Upper lobe of left lung (tissue), 6 donors: Measurements from ENCODE around the gene ATG4B. TPM values are rescaled to one million over a fixed set of nuclear protein-coding genes. Genes with fewer than 3 reads are reported as not detected.

Experiments
- ATAC-seq, 2 donors: fragments of 200-7000 bp; cut with Tn5 transposase; one replicate each; pipeline ENCODE4 v1.9.1; 2022; ENCODE audit warnings: mild to moderate bottlenecking in 2 of 2, moderate library complexity in 2 of 2; ENCODE audit not compliant: low FRiP score in 2 of 2
- DNase-seq, 2 donors: peaks; one replicate each; pipeline ENCODE4 v3.0.0-alpha.2; 2019 to 2020
- H3K27ac ChIP-seq, 4 donors: fragments of 200-600 bp; sonication (generic); one replicate each; pipeline ENCODE4 v1.5.1; 2016 to 2019
- H3K27me3 ChIP-seq, 4 donors: fragments of 200-600 bp; sonication (generic); one replicate each; pipeline ENCODE4 v1.5.1; 2017 to 2019
- H3K36me3 ChIP-seq, 4 donors: fragments of 200-600 bp; sonication (generic); one replicate each; pipeline ENCODE4 v1.5.1; 2016 to 2019
- H3K4me1 ChIP-seq, 4 donors: fragments of 200-600 bp; sonication (generic); one replicate each; pipeline ENCODE4 v1.5.1; 2018 to 2019
- H3K4me3 ChIP-seq, 4 donors: fragments of 200-600 bp; sonication (generic); one replicate each; pipeline ENCODE4 v1.5.1; 2017 to 2019; ENCODE audit warnings: mild to moderate bottlenecking in 2 of 4, moderate library complexity in 1 of 4
- H3K9me3 ChIP-seq, 4 donors: fragments of 200-600 bp; sonication (generic); one replicate each; pipeline ENCODE4 v1.5.1; 2018 to 2019
- EP300 ChIP-seq, 4 donors: sonication (generic); formaldehyde crosslinking; IDR thresholded peaks; one replicate each; pipeline ENCODE4 v1.5.1; 2017; ENCODE audit warnings: antibody characterized with exemption in 4 of 4, control low read depth in 2 of 4
- POLR2A ChIP-seq, 4 donors: fragments of 450-650 bp; IDR thresholded peaks; one replicate each; pipeline ENCODE4 v1.5.1; 2016 to 2017; ENCODE audit warnings: antibody characterized with exemption in 4 of 4, mild to moderate bottlenecking in 2 of 4
- POLR2AphosphoS5 ChIP-seq, 2 donors: sonication (generic); formaldehyde crosslinking; IDR thresholded peaks; one replicate each; pipeline ENCODE4 v1.5.1; 2017; ENCODE audit warnings: antibody characterized with exemption in 2 of 2
- WGBS, 2 donors: methylation state at CpG; one replicate each; pipeline ENCODE4 v1.1.5; 2017 to 2018; 5-methylcytosine and 5-hydroxymethylcytosine counted together
- total RNA-seq, 6 donors: library from RNA; depleted of rRNA in 4 of 6; stranded (reverse); fragments of >200 nt in 4 of 6; gene quantifications; one replicate each; pipeline versions ENCODE4 v1.1.0 to v1.2.1, GENCODE V29; 2016 to 2021
- TF ChIP-seq, protein P1 (sequence below), 6 experiments: fragments of 450-650 bp in 4 of 6; fragments of 200-600 bp in 2 of 6; sonication (generic) in 2 of 6; IDR thresholded peaks; one replicate each; pipeline ENCODE4 v1.5.1; 2016 to 2019; ENCODE audit warnings: antibody characterized with exemption in 6 of 6
- donor health status: DM: no; HTN: no; CAD: no; lungs with moderate emphysema.
- donor health status: DM: no; HTN: yes; CAD: no; lungs with severe emphysema.

The ATG4B gene
- total RNA-seq, 6 donors from 2014 or later, result 53.1 to 213 (median 68.1) TPM

DNA sequence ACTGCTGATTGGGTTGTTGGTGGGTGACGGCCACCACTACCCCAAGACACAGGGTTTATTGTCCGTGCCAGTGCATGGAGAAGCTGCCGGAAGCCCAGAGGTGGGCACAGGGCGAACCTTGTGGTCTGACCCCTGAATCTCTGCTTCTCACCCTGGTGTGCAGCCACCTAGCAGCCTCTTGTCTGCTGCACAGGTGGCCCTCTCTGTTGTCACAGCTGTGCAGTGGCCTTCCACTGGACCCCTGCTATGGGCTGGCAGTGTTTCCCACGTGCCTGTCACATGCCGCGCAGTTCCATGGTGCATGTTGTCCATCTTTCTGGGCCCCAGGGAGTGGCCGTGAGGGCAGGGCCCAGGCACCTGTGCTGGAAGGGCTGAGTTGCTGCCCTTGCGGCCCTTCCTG lies 15.2 kb downstream of the ATG4B start:
- DNase-seq, result no peak
- H3K4me3 ChIP-seq, result no peak overlapping the region
- no peaks in the 10 kb centered on the region for H3K9me3 ChIP-seq
- peaks cover 0 to 8% (median 6%) of the 10 kb centered on the region in 4 donors for H3K4me1 ChIP-seq
- TF ChIP-seq POLR2A (IDR thresholded peaks at IDR 0.05) (no peak), POLR2AphosphoS5 (IDR thresholded peaks at IDR 0.05) (no peak), EP300 (IDR thresholded peaks at IDR 0.05) (no peak)
- TF ChIP-seq, protein P1, sequence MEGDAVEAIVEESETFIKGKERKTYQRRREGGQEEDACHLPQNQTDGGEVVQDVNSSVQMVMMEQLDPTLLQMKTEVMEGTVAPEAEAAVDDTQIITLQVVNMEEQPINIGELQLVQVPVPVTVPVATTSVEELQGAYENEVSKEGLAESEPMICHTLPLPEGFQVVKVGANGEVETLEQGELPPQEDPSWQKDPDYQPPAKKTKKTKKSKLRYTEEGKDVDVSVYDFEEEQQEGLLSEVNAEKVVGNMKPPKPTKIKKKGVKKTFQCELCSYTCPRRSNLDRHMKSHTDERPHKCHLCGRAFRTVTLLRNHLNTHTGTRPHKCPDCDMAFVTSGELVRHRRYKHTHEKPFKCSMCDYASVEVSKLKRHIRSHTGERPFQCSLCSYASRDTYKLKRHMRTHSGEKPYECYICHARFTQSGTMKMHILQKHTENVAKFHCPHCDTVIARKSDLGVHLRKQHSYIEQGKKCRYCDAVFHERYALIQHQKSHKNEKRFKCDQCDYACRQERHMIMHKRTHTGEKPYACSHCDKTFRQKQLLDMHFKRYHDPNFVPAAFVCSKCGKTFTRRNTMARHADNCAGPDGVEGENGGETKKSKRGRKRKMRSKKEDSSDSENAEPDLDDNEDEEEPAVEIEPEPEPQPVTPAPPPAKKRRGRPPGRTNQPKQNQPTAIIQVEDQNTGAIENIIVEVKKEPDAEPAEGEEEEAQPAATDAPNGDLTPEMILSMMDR (IDR thresholded peaks at IDR 0.05), result no peak
- 93 to 96% methylated on average over 4 to 9 of the region's 9 CpGs for WGBS, 2 donors
- H3K36me3 ChIP-seq, result peaks cover 14 to 68% (median 49%) of the 10 kb centered on the region in 4 donors
- no peak for ATAC-seq
- no peaks in the 10 kb centered on the region for H3K27me3 ChIP-seq
- no peak overlapping the region for H3K27ac ChIP-seq

DNA sequence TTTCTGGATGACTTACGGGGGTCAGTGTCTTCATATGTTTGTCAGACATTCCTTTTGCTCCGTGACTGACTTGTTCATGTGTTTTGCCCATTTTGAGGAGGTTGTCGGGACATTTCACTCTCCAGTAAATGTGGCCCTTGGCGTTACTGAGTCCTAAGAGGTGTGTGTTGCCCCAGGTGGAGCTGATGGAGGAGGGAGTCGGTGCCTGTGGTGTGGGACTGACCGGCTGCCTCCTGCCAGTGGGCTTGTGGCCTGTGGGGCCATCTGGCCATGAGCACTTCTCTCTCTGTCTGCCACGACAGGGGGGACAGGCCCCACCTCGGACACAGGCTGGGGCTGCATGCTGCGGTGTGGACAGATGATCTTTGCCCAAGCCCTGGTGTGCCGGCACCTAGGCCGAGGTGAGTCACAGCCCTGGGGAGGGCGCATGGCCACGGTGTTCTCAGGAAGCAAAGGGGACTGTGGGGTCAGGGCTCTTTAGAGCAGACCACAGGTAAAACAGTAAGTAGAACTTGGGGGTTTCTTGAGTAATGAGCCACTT lies 15.8 kb downstream of the ATG4B start:
- Histone ChIP-seq H3K9me3 (no peaks in the 10 kb centered on the region), H3K27ac (no peak overlapping the region), H3K4me1 (peaks cover 0 to 8% (median 5%) of the 10 kb centered on the region in 4 donors), H3K4me3 (no peak overlapping the region), H3K36me3 (peaks cover 14 to 73% (median 54%) of the 10 kb centered on the region in 4 donors), H3K27me3 (no peaks in the 10 kb centered on the region)
- ATAC-seq, result no peak
- TF ChIP-seq, protein P1 (IDR thresholded peaks at IDR 0.05), result no peak
- no peak for TF ChIP-seq POLR2AphosphoS5 (IDR thresholded peaks at IDR 0.05)
- TF ChIP-seq POLR2A (IDR thresholded peaks at IDR 0.05), result no peak
- no peak for TF ChIP-seq EP300 (IDR thresholded peaks at IDR 0.05)
- DNase-seq, result no peak
- WGBS, 2 donors, result 94 to 96% methylated on average over 7 to 13 of the region's 13 CpGs

DNA sequence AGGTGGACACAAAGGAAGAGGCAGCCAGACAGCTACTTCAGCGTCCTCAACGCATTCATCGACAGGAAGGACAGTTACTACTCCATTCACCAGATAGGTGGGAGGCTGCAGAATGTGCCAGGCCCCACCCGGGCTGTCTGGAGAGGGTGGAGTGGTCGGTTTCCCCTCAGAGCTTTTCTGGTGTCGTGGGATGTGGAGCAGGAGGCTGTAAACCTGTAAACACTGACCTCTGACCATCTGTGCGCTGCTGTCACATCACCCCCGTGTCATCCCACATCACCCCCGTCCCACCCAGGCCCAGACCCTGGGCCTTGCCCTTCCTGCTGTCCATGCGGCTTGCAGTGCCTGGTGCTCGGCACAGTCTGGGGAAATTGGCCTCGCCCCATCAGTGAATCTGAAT lies 17.1 kb downstream of the ATG4B start:
- DNase-seq, result no peak
- TF ChIP-seq EP300 (IDR thresholded peaks at IDR 0.05) (no peak), POLR2A (IDR thresholded peaks at IDR 0.05) (no peak), POLR2AphosphoS5 (IDR thresholded peaks at IDR 0.05) (no peak)
- TF ChIP-seq, protein P1 (IDR thresholded peaks at IDR 0.05), result no peak
- no peaks in the 10 kb centered on the region for H3K9me3 ChIP-seq
- H3K4me3 ChIP-seq, result no peak overlapping the region
- ATAC-seq, result no peak
- H3K27me3 ChIP-seq, result no peaks in the 10 kb centered on the region
- 86 to 90% methylated on average over 10 to 12 of the region's 12 CpGs for WGBS, 2 donors
- peaks cover 0 to 5% (median 1%) of the 10 kb centered on the region in 4 donors for H3K4me1 ChIP-seq
- no peak overlapping the region for H3K27ac ChIP-seq
- H3K36me3 ChIP-seq, result peaks cover 14 to 86% (median 65%) of the 10 kb centered on the region in 4 donors

DNA sequence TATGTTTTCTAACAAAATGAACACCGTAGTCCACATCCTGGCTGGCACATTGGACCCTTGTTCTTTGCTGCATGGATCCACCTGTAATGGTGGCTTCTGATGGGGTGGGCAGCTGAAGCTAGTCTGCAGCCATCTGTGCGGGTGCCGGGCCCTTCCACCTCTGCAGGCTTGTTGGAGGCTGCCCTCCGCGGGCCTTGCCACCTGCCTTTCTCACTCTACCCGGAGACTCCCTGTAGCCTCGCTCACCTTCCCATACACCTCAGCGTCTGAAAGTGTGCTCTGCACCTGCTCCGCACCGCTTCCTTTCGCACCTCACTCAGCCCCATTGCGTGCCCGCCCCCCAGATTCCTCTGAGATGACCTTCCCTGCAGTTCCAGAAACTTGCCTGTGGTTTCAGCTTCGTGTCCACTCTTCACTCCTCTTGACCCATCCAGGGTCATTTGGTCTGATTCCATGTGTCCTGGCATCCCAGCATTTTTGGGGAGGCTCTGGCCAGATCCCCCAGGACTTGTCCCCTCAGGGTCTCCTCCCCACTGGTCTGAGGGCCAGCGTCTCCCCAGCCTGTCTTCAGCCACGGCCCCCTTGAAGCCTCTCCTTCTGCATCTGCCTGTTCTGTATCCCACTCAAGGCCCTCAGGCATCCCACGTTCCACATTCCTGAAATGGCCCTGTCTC lies 18.2 kb downstream of the ATG4B start:
- ATAC-seq (no peak), DNase-seq (peak in 1 of 2 donors; percentile 52)
- no peak for TF ChIP-seq POLR2A (IDR thresholded peaks at IDR 0.05)
- TF ChIP-seq EP300 (IDR thresholded peaks at IDR 0.05), result no peak
- TF ChIP-seq, protein P1 (IDR thresholded peaks at IDR 0.05), result no peak
- TF ChIP-seq POLR2AphosphoS5 (IDR thresholded peaks at IDR 0.05), result no peak
- Histone ChIP-seq H3K36me3 (peaks cover 14 to 97% (median 75%) of the 10 kb centered on the region in 4 donors), H3K27ac (no peak overlapping the region), H3K4me1 (no peaks in the 10 kb centered on the region), H3K9me3 (no peaks in the 10 kb centered on the region), H3K4me3 (no peak overlapping the region), H3K27me3 (no peaks in the 10 kb centered on the region)
- 91 to 94% methylated on average over 17 of the region's 17 CpGs for WGBS, 2 donors
